ENCODE results near the gene ROGDI.

DNA sequence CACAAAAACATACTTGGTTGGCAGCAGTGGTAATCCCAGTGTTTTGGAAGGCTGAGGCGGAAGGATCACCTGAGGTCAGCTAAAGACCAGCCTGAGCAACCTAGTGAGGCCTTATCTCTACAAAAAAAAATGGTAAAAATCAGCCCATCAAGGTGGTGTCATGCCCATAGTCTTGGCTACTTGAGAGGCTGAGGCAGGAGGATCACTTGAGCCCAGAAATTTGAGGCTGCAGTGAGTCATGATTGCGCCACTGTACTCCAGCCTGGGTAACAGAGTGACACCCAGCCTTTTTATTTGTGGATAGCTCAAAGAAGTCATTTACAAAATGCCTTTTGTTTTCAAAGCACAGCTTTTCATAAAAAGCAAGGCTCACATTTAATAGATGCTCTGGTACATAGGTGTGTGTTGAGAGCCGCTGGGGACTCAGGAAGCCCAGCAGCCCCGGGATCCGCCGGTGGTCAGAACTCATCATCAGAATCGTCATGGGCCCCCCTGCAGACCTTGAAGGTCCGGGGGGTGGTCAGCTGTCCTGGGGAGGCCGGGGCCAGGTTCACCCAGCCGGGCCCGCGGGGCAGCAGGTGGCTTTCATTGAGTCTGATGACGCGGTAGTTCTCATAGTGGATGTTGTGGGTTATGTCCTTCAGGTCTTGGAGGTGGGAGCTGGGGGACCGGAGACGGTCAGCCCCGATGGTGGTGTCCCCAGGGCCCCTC, 24.9 kb downstream of the ROGDI start:
- TF ChIP-seq YY1 (IDR thresholded peaks at IDR 0.05; ENCODE audit: insufficient read depth, insufficient replicate concordance, low read depth, low read length), result no peak
- TF ChIP-seq, protein P1, sequence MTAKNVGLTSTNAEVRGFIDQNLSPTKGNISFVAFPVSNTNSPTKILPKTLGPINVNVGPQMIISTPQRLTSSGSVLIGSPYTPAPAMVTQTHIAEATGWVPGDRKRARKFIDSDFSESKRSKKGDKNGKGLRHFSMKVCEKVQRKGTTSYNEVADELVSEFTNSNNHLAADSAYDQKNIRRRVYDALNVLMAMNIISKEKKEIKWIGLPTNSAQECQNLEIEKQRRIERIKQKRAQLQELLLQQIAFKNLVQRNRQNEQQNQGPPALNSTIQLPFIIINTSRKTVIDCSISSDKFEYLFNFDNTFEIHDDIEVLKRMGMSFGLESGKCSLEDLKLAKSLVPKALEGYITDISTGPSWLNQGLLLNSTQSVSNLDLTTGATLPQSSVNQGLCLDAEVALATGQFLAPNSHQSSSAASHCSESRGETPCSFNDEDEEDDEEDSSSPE (CRISPR knock-in tag; IDR thresholded peaks at IDR 0.05), result no peak
- TF ChIP-seq, protein P2, sequence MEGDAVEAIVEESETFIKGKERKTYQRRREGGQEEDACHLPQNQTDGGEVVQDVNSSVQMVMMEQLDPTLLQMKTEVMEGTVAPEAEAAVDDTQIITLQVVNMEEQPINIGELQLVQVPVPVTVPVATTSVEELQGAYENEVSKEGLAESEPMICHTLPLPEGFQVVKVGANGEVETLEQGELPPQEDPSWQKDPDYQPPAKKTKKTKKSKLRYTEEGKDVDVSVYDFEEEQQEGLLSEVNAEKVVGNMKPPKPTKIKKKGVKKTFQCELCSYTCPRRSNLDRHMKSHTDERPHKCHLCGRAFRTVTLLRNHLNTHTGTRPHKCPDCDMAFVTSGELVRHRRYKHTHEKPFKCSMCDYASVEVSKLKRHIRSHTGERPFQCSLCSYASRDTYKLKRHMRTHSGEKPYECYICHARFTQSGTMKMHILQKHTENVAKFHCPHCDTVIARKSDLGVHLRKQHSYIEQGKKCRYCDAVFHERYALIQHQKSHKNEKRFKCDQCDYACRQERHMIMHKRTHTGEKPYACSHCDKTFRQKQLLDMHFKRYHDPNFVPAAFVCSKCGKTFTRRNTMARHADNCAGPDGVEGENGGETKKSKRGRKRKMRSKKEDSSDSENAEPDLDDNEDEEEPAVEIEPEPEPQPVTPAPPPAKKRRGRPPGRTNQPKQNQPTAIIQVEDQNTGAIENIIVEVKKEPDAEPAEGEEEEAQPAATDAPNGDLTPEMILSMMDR (CRISPR knock-in tag; IDR thresholded peaks at IDR 0.05), result no peak
